DOHH2 (cell line): ENCODE results near the gene RIPK3.

Source experiments
- H3F3A ChIP-seq: fragments of 200-600 bp; sonication (generic), shearing (Covaris generic); 2 replicates; pipeline ENCODE4 v1.6.0; 2016; ENCODE audit warnings: antibody characterized with exemption, mild to moderate bottlenecking; ENCODE audit not compliant: control insufficient read depth, insufficient read depth
- H3K27ac ChIP-seq: fragments of 200-600 bp; sonication (generic); 2 replicates; pipeline ENCODE4 v1.5.1; 2014; ENCODE audit warnings: low read depth, mild to moderate bottlenecking, low read length, moderate library complexity
- H3K27me3 ChIP-seq: fragments of 200-600 bp; sonication (generic); 2 replicates; pipeline ENCODE4 v1.6.1; 2014; ENCODE audit warnings: mild to moderate bottlenecking, low read length, mixed read lengths; ENCODE audit not compliant: control insufficient read depth
- H3K36me3 ChIP-seq: fragments of 200-600 bp; sonication (generic); 2 replicates; pipeline ENCODE4 v1.6.1; 2014; ENCODE audit warnings: mild to moderate bottlenecking, low read length, moderate library complexity, mixed read lengths; ENCODE audit not compliant: control insufficient read depth
- H3K4me1 ChIP-seq: fragments of 200-600 bp; sonication (generic); 2 replicates; pipeline ENCODE4 v1.6.1; 2014; ENCODE audit warnings: mild to moderate bottlenecking, low read length, mixed read lengths; ENCODE audit not compliant: control insufficient read depth
- H3K4me2 ChIP-seq: fragments of 200-600 bp; sonication (generic); 2 replicates; pipeline ENCODE4 v1.6.0; 2014; ENCODE audit warnings: mild to moderate bottlenecking, low read length, moderate library complexity
- H3K4me3 ChIP-seq: fragments of 200-600 bp; sonication (generic); 2 replicates; pipeline ENCODE4 v1.5.1; 2014; ENCODE audit warnings: mild to moderate bottlenecking, low read length, mixed read lengths
- H3K79me2 ChIP-seq: fragments of 200-600 bp; sonication (generic); 2 replicates; pipeline ENCODE4 v1.6.1; 2014; ENCODE audit warnings: mild to moderate bottlenecking, low read length, mixed read lengths; ENCODE audit not compliant: control insufficient read depth
- H3K9me2 ChIP-seq: fragments of 200-600 bp; sonication (generic); replicated peaks from 2 replicates; pipeline ENCODE4 v1.6.1; 2014; ENCODE audit warnings: mild to moderate bottlenecking, low read length, mixed read lengths; ENCODE audit not compliant: control insufficient read depth
- H3K9me3 ChIP-seq: fragments of 200-600 bp; sonication (generic); 2 replicates; pipeline ENCODE4 v1.6.1; 2014; ENCODE audit warnings: antibody characterized with exemption, low read length, mixed read lengths; ENCODE audit not compliant: control insufficient read depth, insufficient read depth
- H4K20me1 ChIP-seq: fragments of 200-600 bp; sonication (generic); 2 replicates; pipeline ENCODE4 v1.6.0; 2014; ENCODE audit warnings: low read depth, mild to moderate bottlenecking, antibody characterized with exemption, low read length, moderate library complexity; ENCODE audit not compliant: control insufficient read depth, insufficient read depth
- EZH2phosphoT487 ChIP-seq: fragments of 200-600 bp; sonication (generic); IDR thresholded peaks from 2 replicates; pipeline ENCODE4 v1.6.1; 2017; ENCODE audit warnings: borderline replicate concordance, mild to moderate bottlenecking, antibody characterized with exemption, low read length, moderate library complexity, mixed read lengths
- TF ChIP-seq, protein P1 (sequence below): fragments of 200-600 bp; sonication (generic); IDR thresholded peaks from one replicate; pipeline ENCODE4 v1.5.1; 2014; ENCODE audit warnings: antibody characterized with exemption, mild to moderate bottlenecking, low read depth, low read length; ENCODE audit not compliant: poor library complexity, severe bottlenecking

Gene RIPK3

DNA sequence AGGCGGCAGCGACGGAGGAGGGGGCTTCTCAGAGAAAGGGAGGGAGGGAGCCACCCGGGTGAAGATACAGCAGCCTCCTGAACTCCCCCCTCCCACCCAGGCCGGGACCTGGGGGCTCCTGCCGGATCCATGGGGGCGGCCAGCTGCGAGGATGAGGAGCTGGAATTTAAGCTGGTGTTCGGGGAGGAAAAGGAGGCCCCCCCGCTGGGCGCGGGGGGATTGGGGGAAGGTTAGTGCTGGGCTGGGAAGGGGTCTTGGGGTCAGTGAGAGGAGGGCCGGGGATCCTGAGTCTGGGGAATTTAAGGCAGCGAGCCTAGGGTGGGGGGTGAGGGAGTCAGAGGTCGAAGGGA, 28.4 kb upstream of the RIPK3 start:
- Histone ChIP-seq H3K9me2 (no peaks in the 10 kb centered on the region), H3K4me3 (peak overlapping the region; percentile 88), H3K9me3 (no peaks in the 10 kb centered on the region), H3K27me3 (no peaks in the 10 kb centered on the region), H3K27ac (peak overlapping the region; percentile 90), H3F3A (0 out of 2 replicates have a peak, but pooled peaks cover 6% of the 10 kb centered on the region), H3K4me2 (peak overlapping the region; percentile 87), H3K4me1 (peaks cover 44% of the 10 kb centered on the region), H3K79me2 (peaks cover 14% of the 10 kb centered on the region), H3K36me3 (peaks cover 33% of the 10 kb centered on the region), H4K20me1 (no peaks in the 10 kb centered on the region)
- TF ChIP-seq, protein P1, sequence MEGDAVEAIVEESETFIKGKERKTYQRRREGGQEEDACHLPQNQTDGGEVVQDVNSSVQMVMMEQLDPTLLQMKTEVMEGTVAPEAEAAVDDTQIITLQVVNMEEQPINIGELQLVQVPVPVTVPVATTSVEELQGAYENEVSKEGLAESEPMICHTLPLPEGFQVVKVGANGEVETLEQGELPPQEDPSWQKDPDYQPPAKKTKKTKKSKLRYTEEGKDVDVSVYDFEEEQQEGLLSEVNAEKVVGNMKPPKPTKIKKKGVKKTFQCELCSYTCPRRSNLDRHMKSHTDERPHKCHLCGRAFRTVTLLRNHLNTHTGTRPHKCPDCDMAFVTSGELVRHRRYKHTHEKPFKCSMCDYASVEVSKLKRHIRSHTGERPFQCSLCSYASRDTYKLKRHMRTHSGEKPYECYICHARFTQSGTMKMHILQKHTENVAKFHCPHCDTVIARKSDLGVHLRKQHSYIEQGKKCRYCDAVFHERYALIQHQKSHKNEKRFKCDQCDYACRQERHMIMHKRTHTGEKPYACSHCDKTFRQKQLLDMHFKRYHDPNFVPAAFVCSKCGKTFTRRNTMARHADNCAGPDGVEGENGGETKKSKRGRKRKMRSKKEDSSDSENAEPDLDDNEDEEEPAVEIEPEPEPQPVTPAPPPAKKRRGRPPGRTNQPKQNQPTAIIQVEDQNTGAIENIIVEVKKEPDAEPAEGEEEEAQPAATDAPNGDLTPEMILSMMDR, result no peak
- no peak for TF ChIP-seq EZH2phosphoT487

DNA sequence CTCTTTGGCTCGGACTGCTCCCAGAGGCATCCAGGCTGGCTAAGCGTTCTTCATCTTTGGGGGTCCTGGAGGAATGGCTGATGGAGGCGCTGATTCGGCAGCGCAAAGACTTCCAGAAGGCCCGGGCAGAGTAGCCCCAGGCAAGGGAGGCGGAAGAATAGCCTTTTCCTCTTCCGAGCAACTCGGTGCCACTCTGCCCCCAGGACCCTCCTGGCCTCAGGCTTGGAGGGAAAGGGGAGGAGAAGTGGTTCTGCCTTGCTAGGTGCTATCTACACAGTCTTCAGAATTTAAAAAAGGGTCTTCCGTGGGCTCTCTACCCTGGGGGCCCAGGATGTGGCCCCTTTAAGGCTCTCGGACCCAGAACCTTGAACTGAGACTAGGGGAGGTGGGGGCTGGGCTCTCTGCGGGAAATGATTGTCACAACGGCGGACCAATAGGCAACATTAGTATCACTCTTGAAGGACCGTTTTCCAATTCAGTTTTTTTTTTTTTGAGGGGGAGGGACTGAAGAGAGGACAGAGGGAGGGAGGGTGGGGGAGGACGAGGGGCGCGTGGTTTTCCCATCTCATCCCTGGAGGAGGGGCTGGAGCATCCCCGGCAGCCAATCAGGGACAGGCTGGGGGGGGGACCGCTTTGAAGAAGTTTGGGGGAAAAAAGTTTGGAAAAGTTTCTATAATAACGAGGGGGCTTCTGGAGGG, 27.9 kb upstream of the RIPK3 start, which contains the start of gene NFATC4:
Gene NFATC4, plus strand, starts transcription at position 671 of the 698 bp plus-strand sequence. CDS start 157 bp downstream, outside the sequence.
- Histone ChIP-seq H3K9me3 (no peaks in the 10 kb centered on the region), H3K4me3 (peak within 1 kb of the TSS; percentile 88), H3K27ac (peak within 1 kb of the TSS; percentile 90), H3K79me2 (peaks cover 14% of the 10 kb centered on the region), H3K4me2 (peak within 1 kb of the TSS; percentile 87), H3K9me2 (no peaks in the 10 kb centered on the region), H3F3A (0 out of 2 replicates have a peak, but pooled peaks cover 6% of the 10 kb centered on the region), H3K27me3 (no peaks in the 10 kb centered on the region), H3K4me1 (peaks cover 44% of the 10 kb centered on the region), H4K20me1 (no peaks in the 10 kb centered on the region), H3K36me3 (peaks cover 27% of the 10 kb centered on the region)
- TF ChIP-seq, protein P1, result no peak
- TF ChIP-seq EZH2phosphoT487, result no peak

DNA sequence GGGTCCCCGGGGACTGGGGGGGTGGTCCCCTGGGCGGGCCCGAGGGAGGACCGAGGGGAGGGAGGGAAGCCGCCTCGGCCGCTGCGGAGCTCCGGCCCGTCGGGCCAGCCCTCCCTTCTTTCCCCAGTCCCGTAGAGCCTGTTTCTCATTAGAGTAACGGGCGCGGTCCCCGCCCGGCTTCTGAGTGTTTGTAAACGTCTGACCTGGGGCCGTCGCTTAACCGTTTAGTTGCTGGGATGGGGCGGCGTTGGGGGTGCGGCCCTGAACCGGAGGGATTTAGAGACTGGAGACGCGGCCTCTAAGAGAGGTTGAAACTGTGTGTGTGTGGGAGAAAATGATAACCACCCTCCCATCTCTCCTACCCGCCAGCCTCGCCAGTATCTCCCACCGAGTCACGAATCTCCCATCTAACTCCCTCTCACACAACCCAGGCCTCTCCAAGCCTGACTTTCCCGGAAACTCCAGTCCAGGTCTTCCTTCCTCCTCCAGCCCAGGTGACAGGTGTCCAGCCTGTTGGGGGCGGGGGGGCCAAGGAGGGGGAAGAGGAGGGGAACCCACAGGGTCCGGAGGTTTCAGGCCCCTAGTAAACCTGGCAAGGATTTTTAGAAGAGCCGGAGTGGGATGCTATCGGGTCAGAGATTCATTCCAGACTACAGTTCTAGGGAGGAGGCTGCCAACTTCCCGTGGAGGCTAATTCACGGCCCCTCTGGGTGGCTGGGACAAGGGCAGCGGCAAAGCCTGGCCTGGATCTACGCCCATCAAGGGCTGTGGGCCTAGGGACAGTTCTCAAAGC, 27.1 kb upstream of the RIPK3 start:
- Histone ChIP-seq H3K9me3 (no peaks in the 10 kb centered on the region), H3K36me3 (peaks cover 20% of the 10 kb centered on the region), H3K4me3 (peak overlapping the region; percentile 88), H3K27me3 (no peaks in the 10 kb centered on the region), H3F3A (0 out of 2 replicates have a peak, but pooled peaks cover 6% of the 10 kb centered on the region), H3K4me1 (peaks cover 44% of the 10 kb centered on the region), H4K20me1 (no peaks in the 10 kb centered on the region), H3K4me2 (peak overlapping the region; percentile 87), H3K9me2 (no peaks in the 10 kb centered on the region), H3K27ac (peak overlapping the region; percentile 90), H3K79me2 (peaks cover 14% of the 10 kb centered on the region)
- TF ChIP-seq, protein P1, result no peak
- no peak for TF ChIP-seq EZH2phosphoT487
